Measurements from ENCODE around the gene LRRC7.

DNA sequence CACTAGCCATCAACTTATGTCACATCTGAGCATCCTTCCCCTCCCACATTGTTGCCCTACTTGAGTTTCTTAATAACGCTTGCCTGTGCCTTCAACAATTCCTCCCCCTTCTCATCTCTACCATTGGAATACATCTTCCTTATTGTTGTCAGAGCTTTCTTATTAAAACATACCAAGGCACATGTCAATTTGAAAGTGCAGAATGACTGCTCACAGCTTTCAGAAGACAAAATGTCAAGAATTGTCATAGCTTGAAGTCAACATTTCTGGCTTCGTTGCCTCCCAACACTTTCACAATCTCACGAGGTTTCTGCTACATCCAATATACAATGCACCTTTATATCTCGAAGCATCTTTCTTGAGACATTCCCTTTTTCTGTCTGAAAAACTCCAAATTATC lies 279.9 kb downstream of the LRRC7 start:
- TF ChIP-seq, protein P1, sequence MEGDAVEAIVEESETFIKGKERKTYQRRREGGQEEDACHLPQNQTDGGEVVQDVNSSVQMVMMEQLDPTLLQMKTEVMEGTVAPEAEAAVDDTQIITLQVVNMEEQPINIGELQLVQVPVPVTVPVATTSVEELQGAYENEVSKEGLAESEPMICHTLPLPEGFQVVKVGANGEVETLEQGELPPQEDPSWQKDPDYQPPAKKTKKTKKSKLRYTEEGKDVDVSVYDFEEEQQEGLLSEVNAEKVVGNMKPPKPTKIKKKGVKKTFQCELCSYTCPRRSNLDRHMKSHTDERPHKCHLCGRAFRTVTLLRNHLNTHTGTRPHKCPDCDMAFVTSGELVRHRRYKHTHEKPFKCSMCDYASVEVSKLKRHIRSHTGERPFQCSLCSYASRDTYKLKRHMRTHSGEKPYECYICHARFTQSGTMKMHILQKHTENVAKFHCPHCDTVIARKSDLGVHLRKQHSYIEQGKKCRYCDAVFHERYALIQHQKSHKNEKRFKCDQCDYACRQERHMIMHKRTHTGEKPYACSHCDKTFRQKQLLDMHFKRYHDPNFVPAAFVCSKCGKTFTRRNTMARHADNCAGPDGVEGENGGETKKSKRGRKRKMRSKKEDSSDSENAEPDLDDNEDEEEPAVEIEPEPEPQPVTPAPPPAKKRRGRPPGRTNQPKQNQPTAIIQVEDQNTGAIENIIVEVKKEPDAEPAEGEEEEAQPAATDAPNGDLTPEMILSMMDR (IDR thresholded peaks at IDR 0.05) = no peak
- TF ChIP-seq POLR2A (IDR thresholded peaks at IDR 0.05) = no peak
